ENCODE data around the gene LENG1.
"Not testable (repeated sequence)": the region's sequence is repeated elsewhere in the genome, so short reads cannot be mapped to it uniquely, and the experiment has no call there.

LENG1 gene

DNA sequence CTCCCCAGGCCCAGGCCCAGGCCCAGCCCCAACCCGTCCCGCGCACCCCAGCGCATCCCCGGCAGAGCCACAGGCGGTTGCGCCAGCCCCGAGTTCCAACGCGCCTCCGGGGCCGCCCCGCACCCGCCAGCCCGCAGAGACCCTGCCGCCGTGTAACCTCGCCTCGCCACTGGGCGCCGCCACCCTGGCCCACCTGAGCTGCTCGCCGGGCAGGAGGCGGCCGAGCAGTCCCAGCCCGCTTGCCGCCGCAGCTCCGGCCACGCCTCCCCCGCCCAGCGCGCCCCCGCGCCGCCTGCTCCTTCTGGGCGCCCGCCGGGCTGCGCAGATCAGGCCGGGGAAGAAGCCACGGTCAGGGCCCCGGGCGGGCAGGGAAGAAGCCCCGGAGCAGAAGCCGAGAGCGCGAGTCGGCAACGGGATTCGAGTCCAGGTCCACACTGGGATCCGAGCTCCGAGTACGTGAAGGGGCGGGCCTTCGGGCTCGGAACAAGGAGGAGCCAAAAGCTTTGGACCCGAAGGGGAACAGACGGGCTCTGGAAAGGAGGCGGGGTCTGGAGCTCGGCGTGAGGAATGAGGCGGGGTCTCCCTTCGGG, 29.7 kb upstream of the LENG1 start, which contains the start of gene MBOAT7:
Gene MBOAT7, minus strand, starts transcription at position 436 of the 590 bp plus-strand sequence. CDS start 1,072 bp downstream, outside the sequence.
- DNase-seq = no peak

DNA sequence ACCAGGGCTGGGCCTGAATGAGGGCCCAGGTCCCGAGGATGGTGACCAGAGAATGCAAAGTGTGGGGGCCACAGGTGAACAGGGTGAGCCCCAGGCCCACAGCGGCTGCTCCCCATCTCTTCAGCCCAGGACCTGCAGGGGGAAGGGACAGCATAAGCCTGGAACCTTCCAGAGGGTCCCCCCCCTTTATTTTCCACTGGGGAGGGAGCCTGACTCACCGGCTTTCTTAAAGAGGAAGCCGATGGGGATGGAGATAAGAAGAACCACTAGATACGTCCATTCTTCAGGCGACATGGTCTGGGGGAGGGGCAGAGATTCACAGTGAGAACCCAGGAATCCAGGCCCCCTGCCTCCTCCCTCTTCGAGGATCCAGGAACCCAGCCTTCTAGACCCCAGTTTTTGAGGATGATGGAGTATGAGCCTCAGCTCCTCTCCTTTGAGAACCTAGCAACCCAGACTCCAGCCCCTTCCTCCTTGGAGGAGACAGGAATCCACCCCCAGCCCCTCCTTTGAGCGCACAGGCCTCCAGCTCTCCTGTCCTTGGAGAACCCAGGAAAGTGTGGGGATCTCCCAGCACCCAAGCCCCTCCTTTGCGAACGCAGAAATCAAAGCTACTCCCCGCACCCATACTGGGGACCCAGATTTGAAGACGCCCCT, 28.8 kb upstream of the LENG1 start:
- no peak for DNase-seq

DNA sequence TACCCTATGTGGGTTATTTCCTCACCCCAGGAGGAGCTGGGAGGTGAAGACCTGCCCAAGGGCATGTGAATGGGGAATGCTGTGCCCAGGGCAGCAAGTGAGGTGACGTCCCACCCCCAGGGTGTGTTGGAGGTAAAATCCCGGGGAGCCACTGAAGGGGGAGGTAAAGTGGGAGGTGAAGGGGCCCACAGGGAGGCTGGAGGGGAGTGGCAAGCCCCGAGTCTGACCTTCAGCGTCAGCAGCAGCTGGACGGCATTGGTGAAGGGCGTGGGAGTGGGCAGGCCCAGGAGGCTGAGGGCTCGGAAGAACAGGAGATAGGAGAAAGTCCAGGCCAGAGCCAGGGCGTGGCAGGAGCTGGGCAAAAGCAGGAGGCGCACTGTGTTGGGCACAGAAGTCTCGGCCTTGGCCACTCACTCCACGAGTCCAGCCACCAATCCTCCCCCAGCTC, 27.4 kb upstream of the LENG1 start:
- no peak for DNase-seq

DNA sequence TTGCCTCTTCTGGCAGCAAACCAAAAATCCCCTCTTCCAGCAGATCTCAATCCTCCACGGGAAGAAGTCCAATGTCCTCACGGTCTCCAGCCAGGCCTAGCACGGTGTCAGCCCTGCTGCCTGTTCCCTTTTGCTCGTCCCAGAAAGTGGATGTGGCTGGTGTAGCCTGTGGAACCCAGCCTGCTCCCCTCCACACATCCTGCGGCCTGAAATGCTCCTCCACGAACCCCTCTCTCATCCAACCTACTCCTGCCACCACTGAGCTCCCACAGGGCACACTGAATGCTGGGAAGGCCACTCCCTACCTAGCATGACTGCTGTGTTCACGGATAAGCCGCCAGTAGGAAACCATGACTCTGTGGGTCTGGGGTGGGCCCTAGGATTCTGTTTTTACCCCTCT, 26.8 kb upstream of the LENG1 start:
- no peak for DNase-seq

DNA sequence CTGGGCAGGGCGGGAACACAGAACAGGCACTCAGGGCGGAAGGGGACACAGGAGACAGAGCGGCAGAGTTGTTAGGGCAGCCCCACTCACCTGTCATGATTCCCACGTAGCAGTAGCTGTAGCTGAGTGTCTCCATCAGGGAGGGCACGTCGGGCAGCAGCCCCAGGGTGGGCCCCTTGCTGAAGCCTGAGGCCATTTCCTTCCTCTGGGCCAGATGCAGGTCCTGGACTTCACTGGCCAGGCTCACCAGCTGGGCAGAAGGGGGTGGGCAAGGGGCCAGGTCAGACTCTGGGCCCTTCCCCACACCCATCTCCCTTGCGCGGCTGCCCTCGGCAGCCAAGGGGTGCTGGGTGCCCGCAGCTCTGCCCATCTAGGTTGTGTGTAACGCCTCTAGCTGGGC, 23.9 kb upstream of the LENG1 start:
- DNase-seq = no peak

DNA sequence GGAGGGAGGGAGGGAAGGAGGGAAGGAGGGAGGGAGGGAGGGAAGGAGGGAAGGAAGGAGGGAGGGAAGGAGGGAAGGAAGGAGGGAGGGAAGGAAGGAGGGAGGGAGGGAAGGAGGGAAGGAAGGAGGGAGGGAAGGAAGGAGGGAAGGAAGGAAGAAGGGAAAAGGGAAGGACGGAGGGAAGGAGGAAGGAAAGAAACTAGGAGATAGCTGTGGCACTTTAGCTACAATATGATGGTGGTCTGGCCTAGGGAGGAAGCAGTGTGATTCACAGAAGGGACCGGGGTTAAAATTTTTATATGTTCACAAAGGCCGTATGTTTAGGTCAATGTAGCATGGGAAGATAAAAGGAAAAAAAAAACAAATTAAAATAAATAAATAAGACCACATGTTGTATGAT, 22.4 kb upstream of the LENG1 start:
- DNase-seq = not testable (repeated sequence)

DNA sequence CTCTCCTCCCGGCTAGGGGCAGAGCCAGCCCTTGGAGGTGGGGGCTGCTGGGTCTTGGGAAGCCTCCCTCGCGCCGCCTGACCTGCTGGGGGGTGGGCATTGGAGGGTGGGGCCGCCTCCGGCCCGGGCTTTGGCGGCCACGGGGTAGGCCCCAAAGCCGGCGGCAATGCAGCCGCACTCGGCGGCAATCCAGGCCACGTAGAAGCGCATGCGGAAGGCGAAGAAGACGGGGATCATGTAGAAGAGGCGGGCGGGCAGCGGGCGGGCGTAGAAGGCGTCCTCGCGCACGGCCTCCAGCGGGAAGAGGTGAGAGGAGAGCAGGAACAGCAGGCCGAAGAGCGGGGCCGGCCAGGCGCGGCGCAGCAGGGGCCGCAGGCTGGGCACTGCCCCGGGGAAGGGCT, 21.2 kb upstream of the LENG1 start:
- DNase-seq = no peak

DNA sequence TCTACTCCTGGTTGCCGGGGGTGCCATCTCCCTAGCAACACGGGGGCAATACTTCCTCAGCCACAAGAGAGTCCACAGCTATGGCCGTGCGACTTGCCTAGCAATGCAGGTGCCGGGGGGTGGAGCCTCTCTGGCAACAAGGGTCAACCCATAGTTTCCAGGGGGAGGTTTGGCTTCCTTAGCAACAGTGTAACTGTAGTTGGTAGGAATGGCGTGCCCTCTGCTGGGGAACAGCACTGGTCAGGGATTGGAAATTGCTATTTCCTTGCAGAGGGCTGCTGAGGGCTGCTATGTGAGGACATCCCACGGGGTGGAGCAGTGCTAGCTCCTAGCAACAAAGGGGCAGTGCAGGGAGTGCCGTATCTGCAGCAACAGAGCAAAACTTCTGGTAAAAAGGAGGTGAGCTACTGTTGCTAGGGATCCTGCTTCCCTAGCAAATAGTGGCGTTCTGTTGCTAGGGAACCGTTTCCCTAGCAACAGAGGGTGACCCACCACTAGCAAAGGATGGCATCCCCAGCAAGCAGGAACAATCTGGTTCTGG, 20.5 kb upstream of the LENG1 start:
- peak; percentile 17 for DNase-seq

DNA sequence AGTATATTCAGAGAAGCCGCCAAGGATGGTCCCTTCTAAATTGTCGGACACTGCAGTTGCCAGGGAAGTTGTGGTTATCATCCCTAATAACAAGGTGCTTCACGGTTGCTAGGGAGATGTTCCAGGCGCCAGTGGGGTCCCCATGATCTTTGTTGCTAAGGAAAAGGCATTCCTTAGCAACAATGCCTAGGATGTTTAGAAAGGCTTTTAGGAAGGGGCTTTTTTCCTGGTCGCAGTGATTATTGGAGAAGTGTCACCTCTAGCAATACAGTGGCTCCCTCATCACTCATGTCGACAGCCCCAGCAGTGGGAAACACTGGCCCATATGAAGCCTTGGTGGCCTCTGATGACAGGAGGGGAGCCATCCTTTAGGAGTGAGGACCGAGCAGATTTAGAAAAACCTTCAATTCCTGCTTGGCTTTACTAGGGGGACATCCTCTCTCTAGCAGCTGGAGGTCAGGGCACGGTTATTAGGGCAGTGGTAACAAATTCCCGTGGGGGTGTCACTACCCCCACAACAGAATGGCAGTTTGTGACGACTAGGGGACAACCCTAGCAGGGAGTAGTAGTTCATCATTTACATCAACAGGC, 19.8 kb upstream of the LENG1 start:
- DNase-seq = no peak

DNA sequence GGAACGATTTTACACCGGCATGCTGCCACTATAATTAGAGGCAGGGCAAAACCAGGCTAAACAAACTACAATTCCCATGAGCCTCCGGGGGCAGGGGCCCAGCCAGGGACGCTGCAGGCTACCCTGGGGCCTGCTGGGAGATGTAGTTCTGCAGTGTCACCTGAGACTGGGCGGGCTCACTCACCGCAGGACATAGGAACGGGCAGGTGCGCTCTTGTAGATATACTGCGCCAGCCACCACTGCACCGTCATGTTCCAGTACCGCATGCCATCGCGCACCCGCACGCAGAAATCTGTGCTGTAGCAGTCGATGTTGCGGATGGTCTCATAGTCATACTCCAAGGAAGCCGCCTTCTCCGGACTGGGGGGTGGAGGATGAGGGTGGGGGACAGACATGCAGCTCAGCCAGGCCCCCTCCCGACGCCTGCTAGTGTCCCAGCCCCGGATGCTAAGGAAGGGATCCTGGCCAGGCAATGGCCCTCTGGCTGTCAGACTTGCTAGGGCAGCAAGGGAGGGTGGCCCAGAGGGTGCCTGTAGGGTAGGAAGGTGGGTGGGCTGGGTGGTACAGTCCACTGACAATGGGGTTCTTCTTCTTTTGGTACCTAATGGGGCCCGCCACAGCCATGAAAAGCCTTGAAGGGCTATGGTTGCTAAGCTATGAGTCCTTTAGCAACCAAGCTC, 19.2 kb upstream of the LENG1 start:
- DNase-seq = peak; percentile 22

DNA sequence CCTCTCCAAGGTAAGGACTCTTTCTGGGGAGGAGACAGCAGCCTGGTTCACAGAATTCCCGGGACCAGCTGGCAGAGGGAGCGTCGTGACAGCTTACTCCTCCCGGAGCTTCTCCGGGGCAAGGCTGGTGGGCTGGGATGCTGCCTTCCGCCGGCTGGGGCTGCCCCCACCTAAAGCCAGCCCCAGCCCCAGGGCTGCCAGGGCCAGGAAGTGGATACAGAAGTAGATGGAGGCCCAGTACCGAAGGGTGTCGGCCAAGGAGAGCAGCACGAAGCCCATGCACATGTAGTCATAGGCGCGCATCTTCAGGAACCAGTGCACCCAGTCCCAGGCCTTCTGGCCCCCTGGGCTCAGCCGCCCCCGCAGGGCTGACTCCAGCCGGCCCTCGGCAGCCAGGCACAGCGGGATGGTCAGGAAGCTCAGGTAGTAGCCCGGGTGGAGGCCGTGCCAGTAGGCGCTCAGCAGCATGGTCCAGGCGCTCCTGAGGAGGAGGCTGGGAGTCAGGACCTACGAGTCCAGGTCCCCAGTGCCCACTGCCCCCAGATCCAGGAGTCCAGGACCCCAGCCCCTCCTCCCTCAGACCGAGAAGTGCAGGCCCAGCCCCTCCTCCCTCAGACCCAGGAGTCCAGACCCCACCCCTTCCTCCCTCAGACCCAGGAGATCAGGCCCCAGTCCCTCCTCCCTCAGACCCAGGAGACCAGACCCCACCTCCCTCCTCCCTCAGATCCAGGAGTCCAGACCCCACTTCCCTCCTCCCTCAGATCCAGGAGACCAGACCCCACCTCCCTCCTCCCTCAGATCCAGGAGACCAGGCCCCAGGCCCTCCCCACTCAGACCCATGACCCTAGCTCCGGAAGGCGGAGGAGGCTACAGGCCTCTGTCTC, 14.7 kb upstream of the LENG1 start:
- no peak for DNase-seq

DNA sequence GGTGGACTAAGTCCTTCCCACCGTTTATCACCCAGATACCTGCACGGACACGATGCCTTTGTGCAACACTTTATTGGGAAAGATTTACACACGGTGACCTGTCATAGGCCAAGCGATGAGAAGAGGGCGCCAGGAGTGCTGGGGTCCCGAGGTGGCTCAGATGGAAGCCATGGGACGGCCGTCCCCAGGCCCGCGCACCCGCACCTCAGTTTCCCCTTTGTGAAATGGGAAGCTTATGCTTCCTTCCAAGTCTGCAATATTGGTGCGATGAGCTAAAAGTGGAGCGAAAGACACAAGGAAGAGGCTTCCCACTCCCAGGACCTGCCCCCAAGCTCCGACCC, 13.8 kb upstream of the LENG1 start:
- DNase-seq = no peak

DNA sequence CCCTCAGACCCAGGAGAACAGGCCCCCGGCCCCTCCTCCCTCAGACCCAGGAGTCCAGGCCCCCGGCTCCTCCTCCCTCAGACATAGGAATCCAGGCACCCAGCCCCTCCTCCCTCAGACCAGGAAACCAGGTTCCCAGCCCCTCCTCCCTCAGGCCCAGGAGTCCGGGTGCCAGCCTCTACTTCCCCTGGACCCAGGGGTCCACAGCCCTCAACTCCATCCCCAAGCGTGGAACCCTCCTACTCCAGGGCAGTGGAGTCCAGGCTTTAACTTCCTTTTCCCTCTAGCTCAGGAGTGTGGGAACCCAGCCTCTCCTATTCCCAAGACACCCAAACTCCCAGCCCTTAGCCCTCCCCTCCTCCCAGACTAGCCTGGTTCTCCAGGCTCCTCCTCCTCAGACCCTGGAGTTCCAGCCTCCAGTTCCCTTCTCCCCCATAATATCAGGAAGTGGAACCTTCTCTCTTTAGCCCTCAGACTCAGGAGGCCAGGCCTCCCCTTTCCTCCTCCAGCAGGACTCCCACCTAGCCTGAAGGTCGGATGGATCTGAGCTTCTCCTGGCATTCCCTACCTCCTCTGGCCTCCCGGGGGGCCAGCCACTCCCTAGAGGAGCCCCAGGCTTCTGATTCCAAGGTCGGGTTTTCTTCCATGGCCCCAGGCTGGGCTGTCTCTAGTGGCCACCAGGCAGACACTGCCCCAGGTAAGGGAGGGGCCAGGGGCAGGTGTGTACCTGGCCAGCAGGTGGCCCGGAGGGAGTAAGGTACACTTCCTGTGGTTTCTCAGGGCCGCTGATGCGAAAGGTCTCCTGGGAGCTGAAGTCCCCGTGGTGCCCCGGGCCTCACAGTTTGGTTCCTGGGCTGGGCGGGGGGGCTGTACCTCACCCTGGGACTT, 13.2 kb upstream of the LENG1 start, which contains the start of gene TMC4:
Gene TMC4, minus strand, starts transcription at position 690 of the 888 bp plus-strand sequence. Its CDS starts 43 bp downstream, at position 647.
- no peak for DNase-seq

DNA sequence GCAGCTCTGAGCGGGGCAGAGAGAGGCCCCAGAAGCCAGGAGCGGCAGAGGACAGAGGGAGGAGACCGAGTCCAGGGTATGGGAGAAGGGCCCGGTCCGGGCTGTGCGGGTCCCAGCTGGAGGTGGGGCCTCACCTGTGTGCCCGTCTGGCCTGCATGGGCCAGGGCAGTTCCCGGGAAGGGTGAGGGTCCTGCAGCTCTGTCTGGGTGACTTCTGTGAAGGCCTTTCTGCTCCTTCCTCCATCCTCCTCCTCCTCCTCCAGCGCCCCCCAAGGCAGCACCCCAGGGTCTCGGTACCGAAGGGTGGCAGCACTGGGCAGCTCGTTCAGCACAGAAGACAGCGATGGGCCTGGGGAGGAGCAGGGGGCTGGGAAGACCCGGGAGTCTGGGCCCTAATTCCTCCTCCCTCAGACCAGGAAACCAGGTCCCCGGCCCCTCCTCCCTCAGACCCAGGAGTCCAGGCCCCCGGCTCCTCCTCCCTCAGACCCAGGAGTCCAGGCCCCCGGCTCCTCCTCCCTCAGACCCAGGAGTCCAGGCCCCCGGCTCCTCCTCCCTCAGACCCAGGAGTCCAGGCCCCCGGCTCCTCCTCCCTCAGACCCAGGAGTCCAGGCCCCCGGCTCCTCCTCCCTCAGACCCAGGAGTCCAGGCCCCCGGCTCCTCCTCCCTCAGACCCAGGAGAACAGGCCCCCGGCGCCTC, 12.4 kb upstream of the LENG1 start:
- not testable (repeated sequence) for DNase-seq

DNA sequence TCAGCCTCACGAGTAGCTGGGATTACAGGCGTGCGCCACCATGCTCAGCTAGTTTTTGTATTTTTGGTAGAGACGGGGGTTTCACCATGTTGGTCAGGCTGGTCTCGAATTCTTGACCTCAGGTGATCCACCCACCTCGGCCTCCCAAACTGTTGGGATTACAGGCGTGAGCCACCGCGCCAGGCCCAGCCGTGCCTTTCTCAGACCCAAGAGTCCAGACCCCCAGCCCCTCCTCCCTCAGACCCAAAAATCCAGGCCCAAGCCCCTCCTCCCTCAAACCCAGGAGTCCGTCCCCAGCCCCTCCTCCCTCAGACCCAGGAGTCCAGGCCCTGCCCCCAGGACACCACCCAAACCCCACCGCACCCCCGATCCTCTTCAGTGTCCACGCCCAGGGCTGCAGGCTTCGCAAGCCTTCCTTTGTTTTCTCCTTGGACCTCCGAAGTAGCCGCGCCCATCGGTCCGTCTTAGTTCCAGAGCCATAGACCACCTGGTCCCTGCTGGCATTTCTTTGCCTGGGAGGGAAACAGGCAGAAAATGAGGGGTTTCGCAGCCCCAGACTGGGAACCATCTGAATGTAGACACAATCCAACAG, 9.7 kb upstream of the LENG1 start:
- DNase-seq = no peak

DNA sequence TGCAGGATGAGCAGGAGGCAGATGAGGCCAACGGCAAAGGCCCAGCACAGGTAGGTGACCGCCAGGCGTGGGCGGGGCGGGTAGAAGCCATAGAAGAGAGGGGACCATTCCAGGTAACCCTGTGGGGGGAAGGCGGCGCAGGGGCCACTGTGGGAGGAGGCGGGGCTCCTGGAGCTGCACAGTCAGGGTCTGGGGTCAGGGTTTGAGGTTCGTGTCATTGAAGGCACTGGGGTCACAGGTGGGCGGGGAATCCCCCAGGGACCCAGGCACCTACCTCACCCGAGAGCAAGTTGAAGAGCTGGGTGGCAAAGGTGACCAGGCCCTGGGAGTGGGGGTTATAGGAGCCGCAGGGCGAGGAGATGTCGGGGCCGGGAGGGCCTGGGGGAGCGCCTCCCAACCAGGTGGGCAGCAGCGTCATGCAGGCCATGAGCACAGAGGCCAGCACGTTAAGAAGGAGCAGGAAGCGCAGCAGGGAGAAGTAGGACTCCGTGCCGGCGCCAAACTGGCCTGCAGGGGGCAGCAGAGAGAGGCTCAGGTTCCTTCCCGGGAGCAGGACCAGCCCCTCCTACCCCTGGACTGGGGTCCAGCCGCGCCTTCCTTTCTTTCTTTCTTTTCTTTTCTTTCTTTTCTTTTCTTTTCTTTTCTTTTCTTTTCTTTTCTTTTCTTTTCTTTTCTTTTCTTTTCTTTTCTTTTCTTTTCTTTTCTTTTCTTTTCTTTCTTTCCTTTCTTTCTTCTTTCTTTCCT, 8.8 kb upstream of the LENG1 start:
- DNase-seq = peak; percentile 89

DNA sequence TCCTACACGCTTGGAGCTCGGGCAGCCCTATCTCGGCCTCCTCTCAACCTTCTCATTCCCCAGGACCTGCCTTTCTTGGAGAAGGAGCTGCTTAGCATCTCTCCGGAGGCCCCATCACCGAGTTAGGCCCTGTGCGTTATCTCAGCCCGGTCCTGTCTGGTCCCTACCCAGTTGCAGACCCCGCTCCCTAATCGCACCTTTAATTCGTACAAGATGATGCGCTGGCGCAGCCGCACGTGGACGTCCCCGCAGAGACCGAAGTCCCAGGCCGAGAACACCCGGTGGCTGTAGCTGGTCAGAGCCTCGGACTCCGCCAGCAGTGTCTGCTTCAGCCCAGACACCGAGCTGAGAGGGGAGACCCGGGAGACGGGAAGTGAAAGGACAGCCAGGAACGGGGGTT, 5.7 kb upstream of the LENG1 start:
- no peak for DNase-seq

DNA sequence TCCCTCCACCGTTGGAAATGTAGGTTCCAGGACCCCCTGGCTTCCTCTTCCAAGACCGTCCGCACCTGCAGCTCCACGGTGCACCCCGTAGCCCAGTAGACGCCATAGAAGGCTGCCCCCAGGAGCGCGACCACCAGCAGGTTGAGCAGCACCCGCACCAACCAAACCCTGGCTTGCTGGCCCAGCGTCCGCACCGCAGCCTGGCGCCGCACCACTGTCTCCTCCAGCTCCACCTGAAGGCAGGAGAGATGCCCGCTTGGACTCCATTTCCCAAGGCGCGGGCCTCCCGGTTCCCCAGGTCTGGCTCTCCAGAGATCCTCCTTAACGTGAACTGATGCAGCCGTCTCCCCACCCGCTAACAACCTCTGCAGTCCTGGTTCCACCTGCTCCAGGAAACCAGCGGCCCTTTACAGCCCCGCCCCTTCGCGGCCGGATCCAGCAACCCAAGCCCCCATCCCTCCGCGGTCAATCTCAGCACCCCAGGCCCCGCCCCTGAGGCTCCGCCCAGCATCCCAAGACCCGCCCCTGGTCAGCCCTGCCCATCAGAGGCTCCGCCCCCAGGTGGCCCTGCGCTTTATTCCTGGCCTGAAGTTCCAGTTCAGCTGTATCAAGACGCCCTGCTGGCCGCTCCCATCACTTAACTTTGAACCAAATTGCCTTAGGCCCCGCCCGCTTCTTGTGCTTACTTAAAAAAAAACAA, 5.0 kb upstream of the LENG1 start:
- no peak for DNase-seq

DNA sequence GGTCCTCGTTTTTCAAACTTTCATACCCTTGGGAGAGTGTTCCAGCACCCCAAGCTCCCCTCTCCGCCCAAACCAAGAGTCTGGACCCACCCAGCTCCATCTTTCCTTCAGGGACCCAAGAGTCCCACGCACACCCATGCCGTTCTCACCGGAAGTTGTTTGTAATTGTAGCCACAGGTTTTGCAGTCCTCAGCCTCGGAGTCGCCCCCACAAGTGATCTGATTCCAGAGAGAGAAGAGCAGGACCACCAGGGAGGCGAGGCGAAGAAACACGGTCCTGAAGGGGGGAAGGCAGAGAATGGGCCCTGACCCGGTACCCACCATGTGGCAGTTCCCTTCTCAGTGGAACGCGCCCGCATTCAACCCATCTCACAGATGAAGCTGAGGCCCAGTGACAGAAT, 3.4 kb upstream of the LENG1 start:
- no peak for DNase-seq
